ENCODE results near the gene IL17C.

GRCh38 chr16:88678224-88678979 lies 40.0 kb downstream of the IL17C start:
- TF ChIP-seq CTCF (IDR thresholded peaks at IDR 0.05; ENCODE audit: low read depth, low read length, missing input control) (no peak), RAD21 (IDR thresholded peaks at IDR 0.05) (no peak), JUND (IDR thresholded peaks at IDR 0.05) (no peak), TAF1 (conservative IDR thresholded peaks at IDR 0.05) (no peak), YY1 (IDR thresholded peaks at IDR 0.05) (no peak), NR2F2 (IDR thresholded peaks at IDR 0.05) (no peak), ATF3 (IDR thresholded peaks at IDR 0.05) (no peak), EGR1 (IDR thresholded peaks at IDR 0.05; ENCODE audit: low read depth in 2 of 2) (no peak), GABPA (IDR thresholded peaks at IDR 0.05 in 1 of 2, conservative IDR thresholded peaks at IDR 0.05 in 1 of 2) (no peak), RXRA (IDR thresholded peaks at IDR 0.05) (no peak), SP1 (IDR thresholded peaks at IDR 0.05) (no peak)
- TF ChIP-seq, protein P1, sequence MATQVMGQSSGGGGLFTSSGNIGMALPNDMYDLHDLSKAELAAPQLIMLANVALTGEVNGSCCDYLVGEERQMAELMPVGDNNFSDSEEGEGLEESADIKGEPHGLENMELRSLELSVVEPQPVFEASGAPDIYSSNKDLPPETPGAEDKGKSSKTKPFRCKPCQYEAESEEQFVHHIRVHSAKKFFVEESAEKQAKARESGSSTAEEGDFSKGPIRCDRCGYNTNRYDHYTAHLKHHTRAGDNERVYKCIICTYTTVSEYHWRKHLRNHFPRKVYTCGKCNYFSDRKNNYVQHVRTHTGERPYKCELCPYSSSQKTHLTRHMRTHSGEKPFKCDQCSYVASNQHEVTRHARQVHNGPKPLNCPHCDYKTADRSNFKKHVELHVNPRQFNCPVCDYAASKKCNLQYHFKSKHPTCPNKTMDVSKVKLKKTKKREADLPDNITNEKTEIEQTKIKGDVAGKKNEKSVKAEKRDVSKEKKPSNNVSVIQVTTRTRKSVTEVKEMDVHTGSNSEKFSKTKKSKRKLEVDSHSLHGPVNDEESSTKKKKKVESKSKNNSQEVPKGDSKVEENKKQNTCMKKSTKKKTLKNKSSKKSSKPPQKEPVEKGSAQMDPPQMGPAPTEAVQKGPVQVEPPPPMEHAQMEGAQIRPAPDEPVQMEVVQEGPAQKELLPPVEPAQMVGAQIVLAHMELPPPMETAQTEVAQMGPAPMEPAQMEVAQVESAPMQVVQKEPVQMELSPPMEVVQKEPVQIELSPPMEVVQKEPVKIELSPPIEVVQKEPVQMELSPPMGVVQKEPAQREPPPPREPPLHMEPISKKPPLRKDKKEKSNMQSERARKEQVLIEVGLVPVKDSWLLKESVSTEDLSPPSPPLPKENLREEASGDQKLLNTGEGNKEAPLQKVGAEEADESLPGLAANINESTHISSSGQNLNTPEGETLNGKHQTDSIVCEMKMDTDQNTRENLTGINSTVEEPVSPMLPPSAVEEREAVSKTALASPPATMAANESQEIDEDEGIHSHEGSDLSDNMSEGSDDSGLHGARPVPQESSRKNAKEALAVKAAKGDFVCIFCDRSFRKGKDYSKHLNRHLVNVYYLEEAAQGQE (IDR thresholded peaks at IDR 0.05), result no peak
- TF ChIP-seq, protein P2, sequence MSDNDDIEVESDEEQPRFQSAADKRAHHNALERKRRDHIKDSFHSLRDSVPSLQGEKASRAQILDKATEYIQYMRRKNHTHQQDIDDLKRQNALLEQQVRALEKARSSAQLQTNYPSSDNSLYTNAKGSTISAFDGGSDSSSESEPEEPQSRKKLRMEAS (IDR thresholded peaks at IDR 0.05), result no peak
- TF ChIP-seq, protein P3, sequence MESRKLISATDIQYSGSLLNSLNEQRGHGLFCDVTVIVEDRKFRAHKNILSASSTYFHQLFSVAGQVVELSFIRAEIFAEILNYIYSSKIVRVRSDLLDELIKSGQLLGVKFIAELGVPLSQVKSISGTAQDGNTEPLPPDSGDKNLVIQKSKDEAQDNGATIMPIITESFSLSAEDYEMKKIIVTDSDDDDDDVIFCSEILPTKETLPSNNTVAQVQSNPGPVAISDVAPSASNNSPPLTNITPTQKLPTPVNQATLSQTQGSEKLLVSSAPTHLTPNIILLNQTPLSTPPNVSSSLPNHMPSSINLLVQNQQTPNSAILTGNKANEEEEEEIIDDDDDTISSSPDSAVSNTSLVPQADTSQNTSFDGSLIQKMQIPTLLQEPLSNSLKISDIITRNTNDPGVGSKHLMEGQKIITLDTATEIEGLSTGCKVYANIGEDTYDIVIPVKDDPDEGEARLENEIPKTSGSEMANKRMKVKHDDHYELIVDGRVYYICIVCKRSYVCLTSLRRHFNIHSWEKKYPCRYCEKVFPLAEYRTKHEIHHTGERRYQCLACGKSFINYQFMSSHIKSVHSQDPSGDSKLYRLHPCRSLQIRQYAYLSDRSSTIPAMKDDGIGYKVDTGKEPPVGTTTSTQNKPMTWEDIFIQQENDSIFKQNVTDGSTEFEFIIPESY (IDR thresholded peaks at IDR 0.05), result no peak
